ENCODE results near the gene OR5D18. TPM values are rescaled to one million over a fixed set of nuclear protein-coding genes. Genes with fewer than 3 reads are reported as not detected.

OR5D18 gene
- total and polyA plus RNA-seq, 11 donors: not detected

- no peak for ATAC-seq
- DNase-seq: no peak
- Histone ChIP-seq H3K4me3 (no peak within 1 kb of the TSS), H3K27me3 (no peaks in the 10 kb centered on the region), H3K36me3 (no peaks in the 10 kb centered on the region), H3K4me1 (no peaks in the 10 kb centered on the region), H3K9me3 (peaks cover 0 to 5% (median 0%) of the 10 kb centered on the region in 12 donors), H3K27ac (no peak within 1 kb of the TSS)
- TF ChIP-seq CTCF (IDR thresholded peaks at IDR 0.05): no peak
- no peak for TF ChIP-seq POLR2A (IDR thresholded peaks at IDR 0.05)
- intact Hi-C loops (cut with DNase I): no loop called here
Measured at GRCh38 chr11:55795256-55795655, 24.2 kb upstream of the OR5D18 start, which contains the start of gene OR5D14. TSS of gene OR5D14 (plus strand) at chr11:55795556. CDS start at chr11:55795556, 0 bp downstream.

- DNase-seq: no peak
- intact Hi-C loops (cut with DNase I): no loop called here
- ATAC-seq: no peak
- 71 to 91% (median 80%) methylated on average over 1 of the region's 1 CpG for WGBS, 4 donors
- TF ChIP-seq CTCF (IDR thresholded peaks at IDR 0.05): no peak
- TF ChIP-seq POLR2A (IDR thresholded peaks at IDR 0.05): no peak
- Histone ChIP-seq H3K4me3 (no peak overlapping the region), H3K9me3 (peaks cover 0 to 23% (median 0%) of the 10 kb centered on the region in 12 donors), H3K27ac (no peak overlapping the region), H3K27me3 (no peaks in the 10 kb centered on the region), H3K36me3 (no peaks in the 10 kb centered on the region), H3K4me1 (no peaks in the 10 kb centered on the region)
Measured at GRCh38 chr11:55806248-55806647, 13.2 kb upstream of the OR5D18 start.

GRCh38 chr11:55811067-55811466 is 8.4 kb upstream of the OR5D18 start, which contains the start of gene OR5L1:
TSS of gene OR5L1 (plus strand) at chr11:55811367. CDS start at chr11:55811467, 100 bp downstream.
- peaks cover 0 to 9% (median 0%) of the 10 kb centered on the region in 12 donors for H3K9me3 ChIP-seq
- no peak within 1 kb of the TSS for H3K4me3 ChIP-seq
- intact Hi-C loops (cut with DNase I): no loop called here
- H3K4me1 ChIP-seq: no peaks in the 10 kb centered on the region
- ATAC-seq (no peak), DNase-seq (no peak)
- no peaks in the 10 kb centered on the region for H3K27me3 ChIP-seq
- no peak within 1 kb of the TSS for H3K27ac ChIP-seq
- no peak for TF ChIP-seq CTCF (IDR thresholded peaks at IDR 0.05)
- no peak for TF ChIP-seq POLR2A (IDR thresholded peaks at IDR 0.05)
- no peaks in the 10 kb centered on the region for H3K36me3 ChIP-seq
- 41 to 89% (median 86%) methylated on average over 1 of the region's 1 CpG for WGBS, 4 donors

GRCh38 chr11:55826919-55827318 is 7.5 kb downstream of the OR5D18 start, which contains the start of gene OR5L2:
TSS of gene OR5L2 (plus strand) at chr11:55827219. CDS start at chr11:55827219, 0 bp downstream.
- Histone ChIP-seq H3K4me1 (no peaks in the 10 kb centered on the region), H3K27me3 (no peaks in the 10 kb centered on the region), H3K36me3 (no peaks in the 10 kb centered on the region), H3K4me3 (no peak within 1 kb of the TSS), H3K27ac (no peak within 1 kb of the TSS), H3K9me3 (no peaks in the 10 kb centered on the region)
- no peak for ATAC-seq
- no peak for DNase-seq
- intact Hi-C loops (cut with DNase I): no loop called here
- no peak for TF ChIP-seq CTCF (IDR thresholded peaks at IDR 0.05)
- TF ChIP-seq POLR2A (IDR thresholded peaks at IDR 0.05): no peak

All from heart left ventricle (tissue), 16 donors.